Measurements from ENCODE around the gene DLX2.

GRCh38 chr2:172100935-172101820 is 1.5 kb downstream of the DLX2 start:
- no peak for TF ChIP-seq EP300 (IDR thresholded peaks at IDR 0.05)
- TF ChIP-seq CTCF (IDR thresholded peaks at IDR 0.05) = no peak
- TF ChIP-seq POLR2AphosphoS5 (IDR thresholded peaks at IDR 0.05) = no peak
- TF ChIP-seq POLR2A (IDR thresholded peaks at IDR 0.05) = no peak

Data from upper lobe of left lung (tissue), 4 donors.